ENCODE results near the gene EPS8L2. TPM values are rescaled to one million over a fixed set of nuclear protein-coding genes. Genes with fewer than 3 reads are reported as not detected.

Gene EPS8L2
- total RNA-seq, 4 donors from 2014 or later, result 29.1 to 48.0 (median 32.7) TPM

DNA sequence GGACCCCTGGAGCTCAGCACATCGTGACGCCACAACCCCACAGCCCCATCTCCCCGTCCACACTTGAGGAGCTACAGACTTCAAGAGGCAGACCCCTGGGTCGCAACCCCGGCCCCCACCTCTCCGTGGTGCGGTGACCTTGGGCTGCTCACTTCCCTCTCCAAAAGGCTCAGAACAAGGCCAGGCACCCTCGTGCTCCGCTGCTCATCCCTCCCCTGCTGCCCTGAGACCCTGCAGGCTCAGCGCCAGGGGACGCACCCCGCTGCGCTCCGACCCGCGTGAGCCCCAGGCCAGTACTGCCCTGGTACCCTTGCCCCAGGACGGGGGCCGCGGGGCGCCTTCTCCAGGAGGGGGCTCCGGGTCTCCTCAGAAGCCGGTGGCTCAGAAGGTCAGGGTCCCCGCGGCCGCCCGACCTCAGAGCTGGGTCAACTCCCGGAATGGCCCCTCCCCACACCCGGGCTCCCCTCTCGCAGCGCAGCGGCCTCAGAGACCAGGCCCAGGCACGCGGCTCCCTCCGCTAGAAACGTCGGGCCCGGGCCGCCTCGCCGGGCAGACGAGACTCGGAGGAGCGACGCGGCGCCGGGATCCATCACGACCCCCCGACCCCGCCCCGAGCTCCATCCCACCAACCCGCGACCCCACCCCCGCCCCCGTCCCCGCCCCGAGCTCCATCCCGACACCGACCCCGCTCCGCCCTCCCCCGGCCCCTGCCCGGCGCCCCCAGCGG is 70.7 kb downstream of the EPS8L2 start:
- 0 to 3% methylated on average over 7 to 19 of the region's 65 CpGs for WGBS, 2 donors
- Histone ChIP-seq H3K27me3 (no peaks in the 10 kb centered on the region), H3K9me3 (no peaks in the 10 kb centered on the region), H3K4me1 (peaks cover 0 to 72% (median 33%) of the 10 kb centered on the region in 4 donors), H3K4me3 (peak overlapping the region; percentile 65 to 96 (median 87)), H3K36me3 (peaks cover 0 to 31% (median 0%) of the 10 kb centered on the region in 3 donors), H3K27ac (peak overlapping the region; percentile 79 to 94 (median 88))
- DNase-seq (ENCODE audit: low spot score in 2 of 2), result no peak
- TF ChIP-seq, protein P1, sequence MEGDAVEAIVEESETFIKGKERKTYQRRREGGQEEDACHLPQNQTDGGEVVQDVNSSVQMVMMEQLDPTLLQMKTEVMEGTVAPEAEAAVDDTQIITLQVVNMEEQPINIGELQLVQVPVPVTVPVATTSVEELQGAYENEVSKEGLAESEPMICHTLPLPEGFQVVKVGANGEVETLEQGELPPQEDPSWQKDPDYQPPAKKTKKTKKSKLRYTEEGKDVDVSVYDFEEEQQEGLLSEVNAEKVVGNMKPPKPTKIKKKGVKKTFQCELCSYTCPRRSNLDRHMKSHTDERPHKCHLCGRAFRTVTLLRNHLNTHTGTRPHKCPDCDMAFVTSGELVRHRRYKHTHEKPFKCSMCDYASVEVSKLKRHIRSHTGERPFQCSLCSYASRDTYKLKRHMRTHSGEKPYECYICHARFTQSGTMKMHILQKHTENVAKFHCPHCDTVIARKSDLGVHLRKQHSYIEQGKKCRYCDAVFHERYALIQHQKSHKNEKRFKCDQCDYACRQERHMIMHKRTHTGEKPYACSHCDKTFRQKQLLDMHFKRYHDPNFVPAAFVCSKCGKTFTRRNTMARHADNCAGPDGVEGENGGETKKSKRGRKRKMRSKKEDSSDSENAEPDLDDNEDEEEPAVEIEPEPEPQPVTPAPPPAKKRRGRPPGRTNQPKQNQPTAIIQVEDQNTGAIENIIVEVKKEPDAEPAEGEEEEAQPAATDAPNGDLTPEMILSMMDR (IDR thresholded peaks at IDR 0.05), result no peak
- no peak for TF ChIP-seq EP300 (IDR thresholded peaks at IDR 0.05)
- no peak for TF ChIP-seq POLR2A (IDR thresholded peaks at IDR 0.05)

Other genes starting within 250 kb of the EPS8L2 start
- gene RNH1, start 199.0 kb upstream of the EPS8L2 start, total RNA-seq, result 100 to 1,000 TPM; 220 to 303 (median 281) TPM
- gene HRAS, start 170.7 kb upstream of the EPS8L2 start, total RNA-seq, result 10 to 100 TPM; 64.3 to 71.1 (median 68.1) TPM
- gene LRRC56, start 168.7 kb upstream of the EPS8L2 start, total RNA-seq, result 1 to 10 TPM in 1 of 4 donors, under 1 TPM in 2, not detected in 1; 0.22 to 1.4 (median 0.60) TPM
- gene LMNTD2, start 145.5 kb upstream of the EPS8L2 start, total RNA-seq, result 1 to 10 TPM; 1.3 to 5.9 (median 3.2) TPM
- 10 to 100 TPM; 21.0 to 25.6 (median 23.1) TPM for gene RASSF7, start 145.3 kb upstream of the EPS8L2 start, total RNA-seq
- 10 to 100 TPM; 27.1 to 49.2 (median 34.9) TPM for gene PHRF1, start 129.8 kb upstream of the EPS8L2 start, total RNA-seq
- gene IRF7, start 90.3 kb upstream of the EPS8L2 start, total RNA-seq, result 10 to 100 TPM in 3 of 4 donors, 1 to 10 TPM in 1; 9.0 to 37.7 (median 27.5) TPM
- gene CDHR5, start 81.3 kb upstream of the EPS8L2 start, total RNA-seq, result not detected
- not detected for gene SCT, start 79.0 kb upstream of the EPS8L2 start, total RNA-seq
- gene DRD4, start 69.0 kb upstream of the EPS8L2 start, total RNA-seq, result 1 to 10 TPM in 1 of 4 donors, under 1 TPM in 2, not detected in 1; 0.84 to 2.5 (median 0.90) TPM
- 10 to 100 TPM; 31.6 to 54.3 (median 41.2) TPM for gene DEAF1, start 11.0 kb upstream of the EPS8L2 start, total RNA-seq
- gene TMEM80, start 10.4 kb upstream of the EPS8L2 start, total RNA-seq, result 10 to 100 TPM; 15.3 to 43.9 (median 38.1) TPM
- gene TALDO1, start 41.2 kb downstream of the EPS8L2 start, total RNA-seq, result 100 to 1,000 TPM; 203 to 323 (median 241) TPM
- 10 to 100 TPM; 22.1 to 41.4 (median 27.3) TPM for gene GATD1, start 71.3 kb downstream of the EPS8L2 start, total RNA-seq
- gene CEND1, start 83.9 kb downstream of the EPS8L2 start, total RNA-seq, result not detected
- gene SLC25A22, start 92.0 kb downstream of the EPS8L2 start, total RNA-seq, result 10 to 100 TPM in 2 of 4 donors, 1 to 10 TPM in 2; 8.0 to 17.5 (median 10.0) TPM
- gene PIDD1, start 99.0 kb downstream of the EPS8L2 start, total RNA-seq, result 10 to 100 TPM; 32.2 to 67.5 (median 35.9) TPM
- gene RPLP2, start 103.7 kb downstream of the EPS8L2 start, total RNA-seq, result 100 to 1,000 TPM; 404 to 765 (median 584) TPM
- gene PNPLA2, start 112.7 kb downstream of the EPS8L2 start, total RNA-seq, result 100 to 1,000 TPM; 136 to 314 (median 187) TPM
- gene CRACR2B, start 121.7 kb downstream of the EPS8L2 start, total RNA-seq, result 10 to 100 TPM in 3 of 4 donors, 1 to 10 TPM in 1; 7.1 to 19.7 (median 16.8) TPM
- gene CD151, start 126.7 kb downstream of the EPS8L2 start, total RNA-seq, result 100 to 1,000 TPM; 264 to 309 (median 281) TPM
- 100 to 1,000 TPM in 2 of 4 donors, 10 to 100 TPM in 2; 71.7 to 140 (median 110) TPM for gene POLR2L, start 136.3 kb downstream of the EPS8L2 start, total RNA-seq
- 100 to 1,000 TPM; 139 to 256 (median 221) TPM for gene TSPAN4, start 136.6 kb downstream of the EPS8L2 start, total RNA-seq
- gene CHID1, start 204.6 kb downstream of the EPS8L2 start, total RNA-seq, result 10 to 100 TPM; 47.9 to 83.4 (median 65.8) TPM
- gene AP2A2, start 219.6 kb downstream of the EPS8L2 start, total RNA-seq, result 100 to 1,000 TPM in 1 of 4 donors, 10 to 100 TPM in 3; 70.8 to 136 (median 90.3) TPM